ENCODE measurements around the gene MUC20. TPM values are rescaled to one million over a fixed set of nuclear protein-coding genes. Genes with fewer than 3 reads are reported as not detected.

MUC20 gene
- total and polyA plus RNA-seq, 2 experiments from 2014 or later, result 0.29 TPM; not detected in 1

DNA sequence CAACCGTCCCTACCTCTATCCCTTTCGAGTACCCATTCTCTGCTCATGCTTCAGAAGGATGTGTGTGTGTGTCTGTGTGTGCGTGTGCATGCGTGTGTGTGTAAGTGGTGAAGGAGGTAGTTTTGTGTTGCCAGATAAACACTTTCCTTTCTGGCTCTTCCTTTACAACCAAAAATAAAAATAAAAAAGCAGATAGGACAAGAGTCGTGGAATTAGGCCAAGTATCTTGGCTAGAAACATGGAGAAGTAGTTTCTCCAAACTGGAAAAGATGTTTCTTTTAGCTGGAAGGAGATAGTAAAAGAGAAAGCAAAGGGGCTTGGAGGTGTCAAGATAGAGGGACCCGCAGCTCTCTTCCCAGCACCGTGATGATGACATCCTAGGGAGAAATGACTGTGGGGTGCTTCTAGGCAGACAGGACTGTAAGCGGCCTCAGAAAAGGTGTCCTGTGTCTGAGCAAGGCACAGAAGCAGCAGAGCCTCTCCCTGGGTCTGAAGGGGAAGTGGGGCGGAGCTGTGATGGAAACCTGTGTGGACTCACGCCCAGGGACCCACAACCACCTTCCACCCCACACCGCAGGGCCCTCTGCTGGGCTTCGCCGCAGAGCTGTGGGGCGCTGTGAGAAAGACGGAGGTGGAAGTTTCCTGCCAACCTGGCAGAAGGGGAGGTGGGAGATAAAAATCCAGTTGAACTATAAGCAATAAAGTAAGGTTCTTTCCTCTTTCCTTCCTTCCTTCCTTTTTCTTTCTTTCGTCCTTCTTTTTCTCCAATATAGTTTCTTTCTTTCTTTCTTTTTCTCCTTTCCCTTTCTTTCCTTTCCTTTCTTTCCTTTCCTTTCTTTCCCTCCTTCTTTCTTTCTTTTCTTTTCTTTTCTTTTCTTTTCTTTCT lies 35.3 kb downstream of the MUC20 start:
- Histone ChIP-seq H3K79me2 (replicated peaks; ENCODE audit: insufficient read depth) (no peaks in the 10 kb centered on the region), H3K27me3 (ENCODE audit: insufficient read depth) (no peaks in the 10 kb centered on the region), H3K36me3 (ENCODE audit: insufficient read depth) (no peaks in the 10 kb centered on the region), H3K27ac (ENCODE audit: low read depth) (no peak overlapping the region), H2AFZ (no peak overlapping the region; the same call in 1 of the 2 replicates), H3K4me3 (no peak overlapping the region), H3K4me1 (ENCODE audit: insufficient read depth) (no peaks in the 10 kb centered on the region), H4K20me1 (replicated peaks; ENCODE audit: insufficient read depth) (no peaks in the 10 kb centered on the region), H3K9me2 (ENCODE audit: insufficient read depth) (no peaks in the 10 kb centered on the region), H3F3A (replicated peaks; ENCODE audit: low read depth) (no peaks in the 10 kb centered on the region), H3K4me2 (no peak overlapping the region)
- Mint-ChIP-seq H3K4me1 (peaks cover 15% of the 10 kb centered on the region), H3K4me3 (no peak overlapping the region), H3K36me3 (ENCODE audit: low read depth) (no peaks in the 10 kb centered on the region), H3K9me3 (no peaks in the 10 kb centered on the region; the same call in 2 of the 3 replicates), H3K27ac (no peak overlapping the region), H3K27me3 (ENCODE audit: insufficient read depth, low read depth, poor library complexity) (peaks cover 7% of the 10 kb centered on the region)
- ATAC-seq, result peak; percentile 15; the same call in 2 of the 3 replicates
- TF ChIP-seq, protein P1, sequence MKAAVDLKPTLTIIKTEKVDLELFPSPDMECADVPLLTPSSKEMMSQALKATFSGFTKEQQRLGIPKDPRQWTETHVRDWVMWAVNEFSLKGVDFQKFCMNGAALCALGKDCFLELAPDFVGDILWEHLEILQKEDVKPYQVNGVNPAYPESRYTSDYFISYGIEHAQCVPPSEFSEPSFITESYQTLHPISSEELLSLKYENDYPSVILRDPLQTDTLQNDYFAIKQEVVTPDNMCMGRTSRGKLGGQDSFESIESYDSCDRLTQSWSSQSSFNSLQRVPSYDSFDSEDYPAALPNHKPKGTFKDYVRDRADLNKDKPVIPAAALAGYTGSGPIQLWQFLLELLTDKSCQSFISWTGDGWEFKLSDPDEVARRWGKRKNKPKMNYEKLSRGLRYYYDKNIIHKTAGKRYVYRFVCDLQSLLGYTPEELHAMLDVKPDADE (IDR thresholded peaks at IDR 0.05), result no peak
- TF ChIP-seq, protein P2, sequence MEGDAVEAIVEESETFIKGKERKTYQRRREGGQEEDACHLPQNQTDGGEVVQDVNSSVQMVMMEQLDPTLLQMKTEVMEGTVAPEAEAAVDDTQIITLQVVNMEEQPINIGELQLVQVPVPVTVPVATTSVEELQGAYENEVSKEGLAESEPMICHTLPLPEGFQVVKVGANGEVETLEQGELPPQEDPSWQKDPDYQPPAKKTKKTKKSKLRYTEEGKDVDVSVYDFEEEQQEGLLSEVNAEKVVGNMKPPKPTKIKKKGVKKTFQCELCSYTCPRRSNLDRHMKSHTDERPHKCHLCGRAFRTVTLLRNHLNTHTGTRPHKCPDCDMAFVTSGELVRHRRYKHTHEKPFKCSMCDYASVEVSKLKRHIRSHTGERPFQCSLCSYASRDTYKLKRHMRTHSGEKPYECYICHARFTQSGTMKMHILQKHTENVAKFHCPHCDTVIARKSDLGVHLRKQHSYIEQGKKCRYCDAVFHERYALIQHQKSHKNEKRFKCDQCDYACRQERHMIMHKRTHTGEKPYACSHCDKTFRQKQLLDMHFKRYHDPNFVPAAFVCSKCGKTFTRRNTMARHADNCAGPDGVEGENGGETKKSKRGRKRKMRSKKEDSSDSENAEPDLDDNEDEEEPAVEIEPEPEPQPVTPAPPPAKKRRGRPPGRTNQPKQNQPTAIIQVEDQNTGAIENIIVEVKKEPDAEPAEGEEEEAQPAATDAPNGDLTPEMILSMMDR (conservative IDR thresholded peaks at IDR 0.05; ENCODE audit: low read depth in 2 of 2), result peak in 1 of 2 experiments; percentile 21; a peak in 1 of 4 replicates
- TF ChIP-seq ZNF331 (CRISPR knock-in tag; IDR thresholded peaks at IDR 0.05; ENCODE audit: low read depth) (no peak), EZH2 (IDR thresholded peaks at IDR 0.05; ENCODE audit: low read depth, unreplicated experiment) (no peak), NANOG (IDR thresholded peaks at IDR 0.05; ENCODE audit: borderline replicate concordance) (no peak), JUNB (IDR thresholded peaks at IDR 0.05; ENCODE audit: unreplicated experiment) (no peak)
- DNase-seq (ENCODE audit: low spot score), result no peak

DNA sequence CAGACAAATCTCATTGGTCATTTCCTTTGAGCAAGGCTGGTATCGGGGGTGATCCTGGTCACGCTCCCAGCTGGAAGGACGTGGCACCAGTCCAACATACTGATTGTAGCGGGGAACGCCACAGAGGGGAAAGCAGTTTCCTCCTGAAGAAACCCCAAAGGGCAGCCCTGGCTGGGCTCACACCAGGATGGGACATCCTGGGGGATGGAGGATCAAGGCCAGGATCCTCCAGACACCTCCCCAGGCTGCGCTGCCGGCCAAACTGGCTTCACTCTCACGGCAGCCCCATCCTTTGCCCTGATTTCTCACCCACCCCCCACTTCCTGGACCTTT lies 36.6 kb downstream of the MUC20 start:
- Histone ChIP-seq H3K4me1 (ENCODE audit: insufficient read depth) (no peaks in the 10 kb centered on the region), H3K79me2 (replicated peaks; ENCODE audit: insufficient read depth) (no peaks in the 10 kb centered on the region), H3K9me2 (ENCODE audit: insufficient read depth) (no peaks in the 10 kb centered on the region), H3K36me3 (ENCODE audit: insufficient read depth) (no peaks in the 10 kb centered on the region), H4K20me1 (replicated peaks; ENCODE audit: insufficient read depth) (no peaks in the 10 kb centered on the region), H3F3A (replicated peaks; ENCODE audit: low read depth) (no peaks in the 10 kb centered on the region), H3K4me2 (no peak overlapping the region), H3K27me3 (ENCODE audit: insufficient read depth) (no peaks in the 10 kb centered on the region), H3K27ac (ENCODE audit: low read depth) (no peak overlapping the region), H3K4me3 (no peak overlapping the region), H2AFZ (0 out of 2 replicates have a peak overlapping the region, but pooled peaks have one; percentile 23)
- Mint-ChIP-seq H3K27ac (no peak overlapping the region), H3K9me3 (no peaks in the 10 kb centered on the region; the same call in 2 of the 3 replicates), H3K4me3 (no peak overlapping the region), H3K4me1 (peaks cover 15% of the 10 kb centered on the region), H3K36me3 (ENCODE audit: low read depth) (no peaks in the 10 kb centered on the region), H3K27me3 (ENCODE audit: insufficient read depth, low read depth, poor library complexity) (peaks cover 7% of the 10 kb centered on the region)
- DNase-seq (ENCODE audit: low spot score), result no peak
- no peak for ATAC-seq
- no peak for TF ChIP-seq NANOG (IDR thresholded peaks at IDR 0.05; ENCODE audit: borderline replicate concordance)
- TF ChIP-seq, protein P3, sequence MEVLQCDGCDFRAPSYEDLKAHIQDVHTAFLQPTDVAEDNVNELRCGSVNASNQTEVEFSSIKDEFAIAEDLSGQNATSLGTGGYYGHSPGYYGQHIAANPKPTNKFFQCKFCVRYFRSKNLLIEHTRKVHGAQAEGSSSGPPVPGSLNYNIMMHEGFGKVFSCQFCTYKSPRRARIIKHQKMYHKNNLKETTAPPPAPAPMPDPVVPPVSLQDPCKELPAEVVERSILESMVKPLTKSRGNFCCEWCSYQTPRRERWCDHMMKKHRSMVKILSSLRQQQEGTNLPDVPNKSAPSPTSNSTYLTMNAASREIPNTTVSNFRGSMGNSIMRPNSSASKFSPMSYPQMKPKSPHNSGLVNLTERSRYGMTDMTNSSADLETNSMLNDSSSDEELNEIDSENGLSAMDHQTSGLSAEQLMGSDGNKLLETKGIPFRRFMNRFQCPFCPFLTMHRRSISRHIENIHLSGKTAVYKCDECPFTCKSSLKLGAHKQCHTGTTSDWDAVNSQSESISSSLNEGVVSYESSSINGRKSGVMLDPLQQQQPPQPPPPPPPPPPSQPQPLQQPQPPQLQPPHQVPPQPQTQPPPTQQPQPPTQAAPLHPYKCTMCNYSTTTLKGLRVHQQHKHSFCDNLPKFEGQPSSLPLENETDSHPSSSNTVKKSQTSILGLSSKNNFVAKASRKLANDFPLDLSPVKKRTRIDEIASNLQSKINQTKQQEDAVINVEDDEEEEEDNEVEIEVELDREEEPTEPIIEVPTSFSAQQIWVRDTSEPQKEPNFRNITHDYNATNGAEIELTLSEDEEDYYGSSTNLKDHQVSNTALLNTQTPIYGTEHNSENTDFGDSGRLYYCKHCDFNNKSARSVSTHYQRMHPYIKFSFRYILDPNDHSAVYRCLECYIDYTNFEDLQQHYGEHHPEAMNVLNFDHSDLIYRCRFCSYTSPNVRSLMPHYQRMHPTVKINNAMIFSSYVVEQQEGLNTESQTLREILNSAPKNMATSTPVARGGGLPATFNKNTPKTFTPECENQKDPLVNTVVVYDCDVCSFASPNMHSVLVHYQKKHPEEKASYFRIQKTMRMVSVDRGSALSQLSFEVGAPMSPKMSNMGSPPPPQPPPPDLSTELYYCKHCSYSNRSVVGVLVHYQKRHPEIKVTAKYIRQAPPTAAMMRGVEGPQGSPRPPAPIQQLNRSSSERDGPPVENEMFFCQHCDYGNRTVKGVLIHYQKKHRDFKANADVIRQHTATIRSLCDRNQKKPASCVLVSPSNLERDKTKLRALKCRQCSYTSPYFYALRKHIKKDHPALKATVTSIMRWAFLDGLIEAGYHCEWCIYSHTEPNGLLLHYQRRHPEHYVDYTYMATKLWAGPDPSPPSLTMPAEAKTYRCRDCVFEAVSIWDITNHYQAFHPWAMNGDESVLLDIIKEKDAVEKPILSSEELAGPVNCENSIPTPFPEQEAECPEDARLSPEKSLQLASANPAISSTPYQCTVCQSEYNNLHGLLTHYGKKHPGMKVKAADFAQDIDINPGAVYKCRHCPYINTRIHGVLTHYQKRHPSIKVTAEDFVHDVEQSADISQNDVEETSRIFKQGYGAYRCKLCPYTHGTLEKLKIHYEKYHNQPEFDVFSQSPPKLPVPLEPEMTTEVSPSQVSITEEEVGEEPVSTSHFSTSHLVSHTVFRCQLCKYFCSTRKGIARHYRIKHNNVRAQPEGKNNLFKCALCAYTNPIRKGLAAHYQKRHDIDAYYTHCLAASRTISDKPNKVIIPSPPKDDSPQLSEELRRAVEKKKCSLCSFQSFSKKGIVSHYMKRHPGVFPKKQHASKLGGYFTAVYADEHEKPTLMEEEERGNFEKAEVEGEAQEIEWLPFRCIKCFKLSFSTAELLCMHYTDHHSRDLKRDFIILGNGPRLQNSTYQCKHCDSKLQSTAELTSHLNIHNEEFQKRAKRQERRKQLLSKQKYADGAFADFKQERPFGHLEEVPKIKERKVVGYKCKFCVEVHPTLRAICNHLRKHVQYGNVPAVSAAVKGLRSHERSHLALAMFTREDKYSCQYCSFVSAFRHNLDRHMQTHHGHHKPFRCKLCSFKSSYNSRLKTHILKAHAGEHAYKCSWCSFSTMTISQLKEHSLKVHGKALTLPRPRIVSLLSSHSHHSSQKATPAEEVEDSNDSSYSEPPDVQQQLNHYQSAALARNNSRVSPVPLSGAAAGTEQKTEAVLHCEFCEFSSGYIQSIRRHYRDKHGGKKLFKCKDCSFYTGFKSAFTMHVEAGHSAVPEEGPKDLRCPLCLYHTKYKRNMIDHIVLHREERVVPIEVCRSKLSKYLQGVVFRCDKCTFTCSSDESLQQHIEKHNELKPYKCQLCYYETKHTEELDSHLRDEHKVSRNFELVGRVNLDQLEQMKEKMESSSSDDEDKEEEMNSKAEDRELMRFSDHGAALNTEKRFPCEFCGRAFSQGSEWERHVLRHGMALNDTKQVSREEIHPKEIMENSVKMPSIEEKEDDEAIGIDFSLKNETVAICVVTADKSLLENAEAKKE (CRISPR knock-in tag; IDR thresholded peaks at IDR 0.05), result no peak
